ENCODE measurements around the gene DSCAML1.

Gene DSCAML1

DNA sequence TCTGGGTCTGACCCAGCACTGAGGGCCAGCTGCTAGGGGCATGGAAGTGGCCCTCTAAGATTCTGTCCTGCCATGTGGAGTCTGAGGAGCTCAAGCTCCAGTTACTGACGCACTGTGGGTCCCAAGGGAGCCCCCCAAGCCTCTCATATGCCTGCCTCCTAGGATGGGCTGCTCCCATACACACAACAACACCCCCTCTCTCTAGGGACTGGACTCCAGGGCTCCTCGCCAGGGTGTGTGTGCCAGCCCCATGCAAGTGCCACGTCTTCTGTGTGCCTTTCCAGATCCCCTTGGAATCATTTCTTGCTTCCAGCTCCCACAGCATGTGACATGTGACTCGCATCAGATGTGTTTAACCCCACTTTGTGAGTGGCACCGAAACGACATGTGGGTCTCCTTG is 234.9 kb downstream of the DSCAML1 start:
- no peak for DNase-seq (ENCODE audit: extremely low read depth in 1 of 2, low read depth in 1 of 2)

DNA sequence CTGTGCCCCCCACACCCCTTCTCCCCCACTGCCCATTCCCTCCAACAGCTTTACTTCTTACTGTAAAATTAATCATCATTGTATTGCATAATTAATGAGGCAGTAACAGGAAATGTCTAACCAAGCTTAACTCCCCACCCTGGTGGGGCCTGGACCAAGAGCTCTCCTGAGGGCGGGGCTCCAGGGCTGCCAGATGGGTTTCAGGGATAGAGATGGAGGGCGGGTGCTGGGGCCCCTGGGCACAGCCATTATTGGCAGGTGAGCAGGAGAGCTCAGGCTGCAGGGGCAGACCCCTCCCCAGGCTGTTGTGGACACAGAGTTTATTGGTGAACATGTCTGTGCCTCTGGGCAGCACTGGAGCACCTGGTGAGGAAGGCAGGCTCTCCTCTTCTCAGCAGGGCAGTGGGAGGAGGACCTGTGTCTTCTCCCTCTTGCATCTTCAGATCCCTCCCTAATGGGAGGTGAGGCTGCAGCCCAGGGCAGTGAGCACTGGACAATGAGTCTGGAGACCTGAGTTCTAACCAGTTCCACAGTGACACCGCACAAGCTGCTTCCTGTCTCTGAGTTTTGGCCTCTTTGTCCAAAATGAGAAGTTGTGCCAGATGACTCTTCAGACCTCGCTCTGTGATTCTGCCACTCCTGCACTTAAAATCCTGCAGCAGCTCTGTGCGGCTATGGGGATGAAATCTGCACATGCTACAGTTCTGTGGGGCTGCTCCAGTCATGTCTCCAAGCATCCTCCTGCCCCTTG is 236.1 kb downstream of the DSCAML1 start:
- DNase-seq (ENCODE audit: extremely low read depth in 1 of 2, low read depth in 1 of 2): no peak

DNA sequence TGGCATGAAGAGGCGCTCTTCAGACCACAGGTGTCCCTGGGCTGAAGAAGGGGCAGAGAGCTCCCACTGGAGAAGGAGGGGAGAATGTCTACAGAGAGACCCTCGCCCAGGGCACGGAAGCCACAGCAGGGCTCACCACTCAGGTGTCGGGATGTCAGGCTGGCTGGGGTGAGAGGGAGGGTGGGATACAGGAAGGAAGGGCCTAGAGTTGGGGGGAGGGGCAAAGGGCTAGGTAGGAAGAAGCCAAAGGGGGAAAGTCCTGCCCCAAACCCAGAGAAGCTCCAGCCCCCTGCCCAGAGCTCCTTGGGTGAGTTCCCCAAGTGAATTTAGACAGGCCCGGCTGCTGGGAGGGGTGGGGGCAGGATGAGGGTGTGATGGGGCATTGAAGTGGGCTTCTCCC is 237.3 kb downstream of the DSCAML1 start:
- no peak for DNase-seq (ENCODE audit: extremely low read depth in 1 of 2, low read depth in 1 of 2)

DNA sequence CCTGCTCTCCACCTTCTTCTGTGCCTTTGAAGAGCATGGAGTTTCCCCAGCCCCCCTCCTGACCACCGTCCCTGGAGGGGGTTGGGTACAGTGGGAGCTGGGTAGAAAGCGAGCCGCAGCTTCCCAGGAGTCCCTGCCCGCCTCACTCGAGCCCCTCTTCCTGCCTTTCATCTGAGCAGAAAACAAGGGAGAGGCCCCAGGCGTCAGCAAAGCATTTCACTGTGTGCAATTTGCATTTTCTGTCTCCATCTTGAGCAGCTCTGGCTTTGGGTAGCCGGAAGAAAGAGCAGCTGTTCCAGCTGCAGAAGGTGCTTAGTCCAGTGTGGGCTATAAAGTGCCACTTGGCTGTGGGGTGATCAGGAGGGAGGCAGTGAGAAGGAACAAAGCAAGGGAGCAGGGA is 239.7 kb downstream of the DSCAML1 start:
- no peak for DNase-seq (ENCODE audit: extremely low read depth in 1 of 2, low read depth in 1 of 2)

DNA sequence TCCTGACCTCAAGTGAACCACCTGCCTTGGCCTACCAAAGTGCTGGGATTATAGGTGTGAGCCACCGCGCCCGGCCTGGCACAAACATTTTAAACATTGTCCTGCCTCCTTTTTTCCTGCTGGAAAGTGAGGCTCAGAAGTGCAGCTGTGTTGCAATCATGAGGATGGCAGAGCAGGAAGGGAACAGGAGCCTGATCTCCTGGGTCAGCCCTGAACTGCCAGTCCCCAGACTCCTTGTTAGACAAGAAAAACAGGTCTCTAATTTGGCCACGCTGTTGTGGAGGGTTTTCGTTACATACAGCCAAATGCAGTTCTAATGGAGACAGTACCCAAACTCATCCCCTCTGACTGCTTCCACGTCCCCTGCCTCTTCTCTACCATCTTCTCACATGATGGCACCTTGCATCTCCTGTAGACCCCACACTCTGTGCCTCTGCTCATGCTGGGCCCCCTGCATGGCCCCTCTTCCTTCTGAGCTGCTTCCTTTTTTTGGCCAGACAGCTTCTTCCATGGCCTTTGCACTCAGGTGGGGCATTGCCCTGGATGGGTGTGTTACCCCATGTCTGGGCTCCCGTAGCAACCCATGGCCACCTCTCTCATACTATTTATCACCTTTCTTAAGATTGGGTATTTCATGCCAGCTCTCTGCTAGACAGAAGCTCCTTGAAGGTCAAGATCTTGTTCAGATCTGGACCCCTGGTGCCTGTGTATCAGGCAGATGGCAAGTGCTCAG is 242.2 kb downstream of the DSCAML1 start:
- no peak for DNase-seq (ENCODE audit: extremely low read depth in 1 of 2, low read depth in 1 of 2)

DNA sequence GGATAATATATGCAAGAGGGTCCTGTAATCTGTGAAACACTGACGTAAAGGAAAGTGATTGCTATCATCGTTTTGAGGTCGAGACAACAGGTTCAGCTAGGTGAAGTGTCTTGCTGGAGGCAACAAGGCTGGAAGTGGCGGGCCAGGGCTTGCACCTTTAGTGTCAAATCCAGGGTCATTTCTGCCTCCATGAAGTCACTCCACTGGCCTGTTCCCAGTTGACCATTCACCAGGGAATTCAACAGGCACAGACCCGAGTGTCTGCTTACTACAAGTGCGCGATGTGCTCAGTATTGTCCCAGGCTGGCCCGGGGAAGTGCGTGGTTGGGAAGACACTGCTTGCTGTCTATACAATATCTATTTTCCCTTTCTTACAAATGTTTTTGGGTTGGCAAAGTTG is 244.4 kb downstream of the DSCAML1 start:
- no peak for DNase-seq (ENCODE audit: extremely low read depth in 1 of 2, low read depth in 1 of 2)

DNA sequence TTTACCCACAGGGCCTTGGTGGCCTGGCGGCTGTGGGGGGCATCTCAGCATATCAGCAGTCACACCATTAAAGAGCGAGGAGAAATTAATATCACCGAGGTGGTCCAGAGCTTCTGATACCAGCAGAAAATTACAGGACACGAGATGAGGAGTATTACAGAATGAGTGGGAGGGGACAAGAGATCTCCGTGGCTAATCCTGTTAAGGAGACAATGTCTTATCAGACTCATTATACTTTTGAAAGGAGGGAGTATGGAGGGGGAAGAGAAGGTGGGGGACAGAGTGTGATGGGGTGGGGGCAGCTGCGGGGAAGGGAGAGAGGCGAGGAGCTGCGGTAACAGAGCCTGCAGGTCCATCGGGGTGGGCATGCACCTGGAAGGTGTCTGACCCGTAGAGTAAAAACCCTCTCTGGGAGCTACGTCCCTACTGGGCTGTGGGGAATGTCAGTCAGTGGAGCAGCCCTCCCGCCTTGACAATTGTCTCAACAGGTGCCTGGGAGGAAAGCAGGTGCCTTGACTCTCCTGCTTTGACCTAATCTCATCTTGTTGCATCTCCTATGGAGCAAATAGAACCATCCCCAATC is 245.2 kb downstream of the DSCAML1 start:
- no peak for DNase-seq (ENCODE audit: extremely low read depth in 1 of 2, low read depth in 1 of 2)

DNA sequence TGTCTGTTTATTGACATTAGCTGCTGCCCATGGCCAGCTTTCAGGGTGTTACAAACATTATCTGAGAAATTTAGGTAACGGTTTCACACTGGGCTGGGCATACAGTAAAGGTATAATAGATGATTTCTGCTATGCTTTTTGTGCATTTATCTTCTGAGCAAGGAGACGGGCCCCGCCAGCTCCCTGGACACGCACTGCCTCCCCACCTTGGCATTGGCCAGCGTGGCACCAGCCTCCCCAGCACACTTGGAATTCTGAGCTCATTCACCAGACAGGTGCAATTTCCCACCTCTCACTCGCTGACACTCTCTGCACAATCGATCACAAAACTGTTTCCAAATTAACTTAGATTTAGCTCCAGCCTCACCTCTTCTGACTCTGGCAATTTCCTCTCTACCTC is 246.6 kb downstream of the DSCAML1 start:
- no peak for DNase-seq (ENCODE audit: extremely low read depth in 1 of 2, low read depth in 1 of 2)

DNA sequence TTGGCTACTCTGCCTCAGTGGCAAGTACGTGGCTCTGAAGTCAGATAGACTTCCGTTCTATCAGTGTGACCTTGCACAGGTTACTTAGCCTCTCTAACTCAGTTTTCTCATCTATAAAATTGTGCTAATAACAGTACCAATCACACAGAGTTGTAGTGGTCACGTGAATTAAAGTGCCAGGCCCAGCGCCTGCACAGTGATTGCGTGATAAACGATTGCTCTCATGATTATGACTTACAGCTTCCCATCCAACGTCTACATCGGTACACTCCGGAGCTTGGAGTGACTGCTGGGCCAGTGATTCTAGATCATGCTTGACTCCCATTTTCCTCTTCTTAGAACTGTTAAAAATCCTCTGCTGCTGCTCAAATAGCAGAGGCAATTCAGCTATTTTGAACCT is 247.6 kb downstream of the DSCAML1 start:
- no peak for DNase-seq (ENCODE audit: extremely low read depth in 1 of 2, low read depth in 1 of 2)

DNA sequence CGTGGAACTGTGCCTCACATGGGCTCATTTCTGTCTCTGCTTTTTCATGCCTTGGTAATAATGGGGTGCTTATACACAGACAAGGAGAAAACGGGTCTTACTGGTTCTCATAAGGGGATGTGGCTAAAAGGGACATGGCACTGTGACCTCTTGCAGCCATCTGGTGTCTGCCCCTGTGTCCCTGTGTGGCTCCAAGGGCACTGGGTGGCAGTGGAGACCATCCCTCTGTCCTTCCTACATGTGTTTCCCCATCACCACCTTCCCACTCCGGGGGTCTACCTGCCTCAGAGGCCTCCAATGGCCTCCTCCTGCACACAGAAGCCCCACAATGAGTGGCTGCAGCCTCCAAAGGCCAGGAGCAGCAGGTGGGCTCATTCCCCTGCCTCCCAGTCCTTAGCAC is 248.1 kb downstream of the DSCAML1 start:
- no peak for DNase-seq (ENCODE audit: extremely low read depth in 1 of 2, low read depth in 1 of 2)

DNA sequence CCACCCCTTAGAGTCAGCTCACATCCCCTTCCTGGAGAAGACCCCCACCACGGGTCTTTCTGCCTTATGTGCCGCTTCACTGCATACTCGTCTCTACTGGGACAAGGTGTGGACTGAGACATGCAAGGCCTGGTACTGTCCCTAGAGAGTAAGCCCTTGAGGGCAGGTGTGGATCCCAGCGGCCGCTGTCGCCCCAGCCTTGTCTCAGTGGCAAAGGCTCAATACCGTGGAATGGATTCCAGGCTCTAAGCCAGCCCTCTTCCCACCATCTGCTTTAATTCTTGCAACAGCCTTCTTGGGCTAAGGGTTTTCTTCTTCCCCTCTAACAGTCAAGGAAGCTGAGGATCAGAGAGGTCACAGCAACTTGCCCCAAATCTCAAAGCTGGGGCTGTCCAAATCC is 249.1 kb downstream of the DSCAML1 start:
- no peak for DNase-seq (ENCODE audit: extremely low read depth in 1 of 2, low read depth in 1 of 2)

DNA sequence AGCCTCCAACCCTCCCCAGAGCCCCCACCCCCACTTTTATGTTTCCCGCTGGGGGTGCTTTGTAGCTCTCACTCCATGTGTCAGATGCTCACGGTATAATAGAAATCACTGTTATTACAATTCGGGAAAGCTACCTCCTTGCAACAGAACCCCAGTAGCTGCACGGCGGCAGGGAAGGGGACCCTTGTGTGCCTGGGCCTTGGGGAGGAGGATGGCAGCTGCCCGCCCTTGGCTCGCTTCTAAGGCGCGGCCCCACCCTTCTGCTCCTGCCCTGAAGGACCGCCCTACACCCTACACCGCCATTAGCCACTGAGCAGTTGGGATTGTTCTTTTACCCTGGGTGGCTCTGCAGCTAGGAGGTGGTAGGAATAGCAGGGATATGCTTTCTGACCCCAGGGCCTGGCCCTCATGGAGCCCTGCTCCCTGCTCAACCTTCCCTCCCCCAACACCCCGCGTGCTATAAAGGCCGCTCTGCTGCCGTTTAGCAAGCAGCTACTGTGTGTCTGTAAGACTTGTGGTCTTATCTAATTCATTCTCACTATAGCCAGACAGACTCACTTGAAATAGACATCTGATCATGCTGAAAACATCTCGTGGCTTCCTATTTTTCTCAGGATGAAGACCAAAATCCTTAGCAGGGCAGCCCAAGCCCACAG is 249.7 kb downstream of the DSCAML1 start:
- DNase-seq (ENCODE audit: extremely low read depth in 1 of 2, low read depth in 1 of 2): no peak

DNA sequence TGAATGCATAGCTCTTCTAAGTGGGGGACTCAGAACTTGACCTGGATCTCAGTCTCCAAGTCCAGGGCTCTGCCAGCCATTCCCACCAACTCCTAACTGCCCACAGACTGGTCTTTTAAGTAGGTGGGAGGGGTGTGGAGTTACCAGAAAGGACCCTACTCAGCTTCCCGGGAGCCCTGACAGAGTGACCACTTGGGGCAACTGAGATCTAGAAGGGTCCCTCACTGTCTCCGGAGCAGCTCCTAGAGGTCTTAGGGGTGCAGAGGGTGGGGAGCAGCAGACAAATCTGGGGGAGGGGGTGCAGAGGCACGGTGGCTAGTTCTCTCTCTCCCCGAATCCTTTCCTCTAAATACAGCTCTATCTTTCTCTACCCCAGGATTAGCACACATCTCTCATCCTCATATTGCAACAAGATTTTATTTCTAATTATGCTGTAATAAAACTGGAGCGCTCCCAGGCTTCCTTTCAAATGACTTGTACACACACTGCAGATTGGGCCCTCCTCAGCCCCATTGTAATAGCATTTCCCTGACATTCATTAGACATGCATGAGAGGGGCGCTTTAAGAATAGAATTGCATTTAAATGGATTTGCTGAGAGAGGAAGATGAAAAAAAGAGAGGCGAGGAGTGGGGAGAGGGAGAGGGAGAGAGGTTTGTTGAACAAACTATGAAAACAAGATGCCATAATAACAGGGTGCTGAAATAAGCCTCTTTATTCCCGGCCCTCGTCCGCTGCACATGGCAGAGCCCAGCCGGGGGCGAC is 250.4 kb downstream of the DSCAML1 start:
- no peak for DNase-seq (ENCODE audit: extremely low read depth in 1 of 2, low read depth in 1 of 2)

DNA sequence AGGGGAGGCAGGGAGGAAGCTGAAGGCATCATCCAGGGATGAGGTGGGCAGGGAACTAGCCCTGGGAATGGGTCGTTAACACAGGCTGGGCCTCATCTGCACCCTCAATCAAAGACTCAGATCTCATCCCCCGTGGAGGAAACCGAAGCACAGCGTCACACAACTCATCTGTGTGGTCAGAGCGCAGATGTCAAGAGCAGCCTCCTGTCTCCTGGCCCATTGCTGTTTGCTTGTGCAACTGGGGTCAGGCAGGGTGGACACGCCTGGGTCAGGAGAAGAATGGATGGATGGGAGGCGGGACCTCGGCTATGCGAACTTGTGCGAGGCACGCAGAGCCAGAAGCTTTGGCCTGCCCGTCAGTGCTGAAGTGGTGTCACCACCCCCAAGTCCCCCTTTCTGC is 251.3 kb downstream of the DSCAML1 start:
- DNase-seq (ENCODE audit: extremely low read depth in 1 of 2, low read depth in 1 of 2): no peak

DNA sequence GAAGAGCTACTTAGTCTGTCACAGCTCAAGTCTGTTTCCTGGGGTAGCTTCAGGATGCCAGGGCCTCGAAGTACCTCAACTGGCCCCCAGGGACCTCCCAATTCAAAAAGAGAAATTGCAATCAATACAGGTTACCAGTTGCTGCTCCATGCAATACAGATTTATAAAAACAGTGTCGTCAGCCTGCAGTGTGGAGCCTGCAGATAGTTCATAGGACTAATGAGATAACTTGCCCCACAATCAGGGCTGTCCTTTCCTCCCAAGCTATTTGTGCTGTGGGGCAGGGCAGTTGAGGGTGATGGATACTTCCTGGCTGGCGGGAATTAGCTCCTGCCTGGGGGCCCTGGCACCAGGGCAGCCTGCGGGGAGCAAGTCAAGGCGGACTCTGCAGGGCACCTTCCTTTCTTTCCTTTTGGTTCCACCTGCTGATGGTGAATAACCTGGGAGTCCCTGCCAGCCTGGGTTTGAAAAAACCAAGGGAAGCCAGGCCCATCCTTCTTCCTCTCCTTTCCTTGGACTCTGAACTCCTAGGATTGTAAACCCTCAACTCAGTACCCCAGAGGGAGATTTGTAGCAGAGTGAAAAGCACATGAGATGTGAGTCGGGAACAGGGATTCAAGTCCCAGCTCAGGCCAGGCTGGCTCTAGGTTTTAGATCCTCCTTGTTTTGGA is 252.8 kb downstream of the DSCAML1 start:
- no peak for DNase-seq (ENCODE audit: extremely low read depth in 1 of 2, low read depth in 1 of 2)

DNA sequence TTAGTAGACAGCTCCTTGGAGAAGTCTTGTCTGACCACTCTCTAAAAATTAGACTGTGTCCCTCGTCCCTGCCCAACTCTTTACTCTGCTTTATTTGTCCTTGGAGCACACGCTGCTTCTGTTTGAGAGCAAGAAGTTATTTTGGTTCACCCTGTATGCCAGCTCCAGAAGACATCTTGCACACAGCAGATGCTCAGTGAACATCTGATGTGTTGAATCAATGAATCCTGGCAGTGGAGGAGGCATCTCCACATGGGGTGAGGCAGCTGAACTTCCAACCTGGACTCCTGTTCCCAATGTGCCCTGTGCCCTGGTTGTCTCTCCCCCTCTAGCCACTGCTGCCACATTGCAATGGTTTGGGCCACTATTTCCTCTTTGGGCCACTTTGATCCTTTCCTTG is 255.8 kb downstream of the DSCAML1 start:
- no peak for DNase-seq (ENCODE audit: extremely low read depth in 1 of 2, low read depth in 1 of 2)

DNA sequence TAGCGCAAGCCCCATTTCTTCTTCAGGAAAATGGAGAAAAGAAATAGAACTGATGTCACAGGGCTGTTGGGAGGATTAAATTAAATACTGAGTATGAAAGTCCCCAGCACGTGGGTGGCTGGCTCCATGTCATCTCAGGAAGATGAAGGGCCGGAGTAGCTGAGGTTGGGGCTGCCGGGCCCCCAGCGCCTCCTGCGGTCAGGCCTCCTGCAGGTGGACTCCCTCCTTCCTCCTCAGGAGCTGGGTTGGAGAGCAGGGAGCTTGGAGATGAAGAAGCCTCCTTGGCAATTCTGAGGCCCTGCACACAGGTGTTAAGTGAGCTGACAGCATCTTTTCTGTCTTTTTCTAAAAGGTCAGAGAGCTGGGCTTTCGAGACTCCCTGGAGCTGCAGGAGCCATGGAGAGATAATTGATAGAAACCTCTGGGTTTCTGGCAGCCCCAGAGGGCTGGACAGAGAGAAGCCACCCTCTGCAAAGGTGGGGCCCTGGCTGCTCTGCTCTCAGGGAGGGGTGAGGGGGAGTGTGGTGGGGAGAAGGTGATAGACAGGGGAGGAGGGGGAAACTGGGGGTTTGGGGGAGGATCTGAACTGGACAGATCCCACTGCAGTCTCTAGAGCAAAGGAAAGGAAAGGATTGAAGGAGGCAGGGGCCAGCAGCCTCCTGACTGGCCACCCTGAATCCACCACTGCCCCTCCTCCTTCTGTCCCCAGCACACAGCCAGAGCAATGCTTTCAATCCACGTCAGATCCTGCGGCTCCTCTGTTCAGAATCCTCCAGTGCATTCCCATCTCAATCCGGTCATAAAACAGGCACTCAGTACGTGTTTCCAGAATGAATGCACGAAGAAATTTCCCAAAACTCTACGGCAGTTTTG is 258.5 kb downstream of the DSCAML1 start:
- DNase-seq (ENCODE audit: extremely low read depth in 1 of 2, low read depth in 1 of 2): no peak

DNA sequence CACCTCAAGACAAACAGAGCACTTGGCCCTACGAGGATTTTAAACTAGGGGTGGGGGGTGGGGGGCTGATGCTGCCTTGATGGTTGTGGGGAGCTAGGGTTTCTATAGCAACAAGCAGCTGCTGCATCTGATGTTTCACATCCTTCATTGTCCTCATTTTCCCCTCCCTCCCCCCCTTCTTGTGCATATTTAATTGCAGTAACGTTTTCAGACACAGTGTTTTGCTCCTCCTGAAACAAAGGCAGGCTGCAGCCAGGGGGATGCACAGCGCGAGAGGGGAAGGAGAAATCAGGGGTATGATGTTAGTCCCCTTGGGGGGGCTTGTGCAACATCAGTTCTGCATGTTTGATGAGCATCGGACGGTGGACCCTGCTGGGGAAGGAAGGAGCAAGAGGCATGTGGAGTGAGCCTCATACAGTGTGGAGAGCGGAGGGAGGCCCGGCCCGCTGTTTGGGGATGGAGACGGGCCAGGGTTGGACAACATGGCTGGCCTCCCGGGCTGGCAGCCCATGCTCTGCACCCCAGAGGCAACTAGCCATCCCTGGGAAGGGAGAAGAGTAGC is 261.1 kb downstream of the DSCAML1 start:
- no peak for DNase-seq (ENCODE audit: extremely low read depth in 1 of 2, low read depth in 1 of 2)

DNA sequence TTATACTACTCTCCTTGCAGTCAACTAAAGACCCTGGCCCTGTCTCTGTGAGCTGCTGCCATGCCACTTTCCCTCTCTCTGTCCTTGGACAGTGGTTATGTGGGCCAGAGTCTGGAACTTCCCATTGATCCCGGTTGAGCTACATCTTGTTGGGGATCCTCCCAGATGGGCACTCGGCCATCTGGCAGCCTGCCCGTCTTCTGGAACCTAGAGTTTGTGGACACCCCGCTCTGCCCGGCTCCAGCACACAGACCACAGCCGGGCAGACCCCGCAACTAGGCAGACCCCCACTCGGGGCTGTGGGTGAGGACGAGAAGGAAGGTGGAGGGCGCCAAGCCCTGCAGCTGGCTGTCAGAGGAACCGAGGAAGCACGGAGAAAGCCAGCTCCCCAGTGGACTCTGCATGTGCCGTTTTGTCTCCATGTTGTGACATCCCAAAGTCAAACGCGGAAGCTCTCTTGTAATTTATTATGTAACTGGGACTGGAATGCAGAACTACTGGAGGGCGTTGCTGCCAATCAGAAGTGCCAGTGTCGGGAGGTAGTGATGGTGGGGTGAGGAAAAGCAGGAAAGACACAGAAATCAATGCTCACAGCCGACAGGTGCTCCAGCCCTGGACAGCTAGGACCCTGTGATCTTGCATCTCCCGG is 261.7 kb downstream of the DSCAML1 start:
- DNase-seq (ENCODE audit: extremely low read depth in 1 of 2, low read depth in 1 of 2): no peak

Measured in activated CD8-positive, alpha-beta memory T cell treated with anti-CD3 and anti-CD28 coated beads for 1 hour (primary cell).